Endothelial cell of umbilical vein (primary cell): ENCODE measurements around the gene OTOGL. TPM values are rescaled to one million over a fixed set of nuclear protein-coding genes. Genes with fewer than 3 reads are reported as not detected.

ENCODE experiments used
- BruUV-seq: library from RNA; stranded (reverse); fragments of 400-500 nt; replicated peaks from 2 replicates; lab custom pipeline; 2021; lab: Mats Ljungman, UMichigan
- CTCF ChIA-PET: fragments of 300-600, 350-600 bp; sonication (Branson Sonifier 250); formaldehyde crosslinking; loops from one replicate; lab custom pipeline; 2021; ENCODE audit warnings: antibody characterized with exemption, inconsistent platforms; lab: Charles Lee
- POLR2A ChIA-PET: fragments of 300-600, 350-600 bp; sonication (Branson Sonifier 250); formaldehyde crosslinking; loops from one replicate; lab custom pipeline; 2021; ENCODE audit warnings: antibody characterized with exemption, inconsistent platforms; lab: Charles Lee
- DNase-seq: peaks from one replicate; pipeline ENCODE4 v3.0.0-alpha.2; 2011; ENCODE audit warnings: low read depth, low spot score
- FAIRE-seq: peaks from 2 replicates; lab custom pipeline; 2011; peaks lifted over from hg19 to GRCh38; lab: Jason Lieb, UNC
- H2AFZ ChIP-seq: 2 replicates; pipeline ENCODE4 v1.6.0; 2012; ENCODE audit warnings: low read depth, low read length, control low read depth, inconsistent platforms
- H3K27ac ChIP-seq: 2 replicates; pipeline ENCODE4 v1.5.1; 2011; ENCODE audit warnings: low read depth, mild to moderate bottlenecking, control low read depth, low read length, moderate library complexity; ENCODE audit not compliant: insufficient read depth
- H3K27me3 ChIP-seq, 2 experiments: 2 replicates each; pipeline versions ENCODE4 v1.6.0 to v1.6.1; 2011; ENCODE audit warnings: low read length in 2 of 2, mixed read lengths in 1 of 2; ENCODE audit not compliant: control insufficient read depth in 2 of 2, insufficient read depth in 2 of 2
- H3K36me3 ChIP-seq, 2 experiments: 2 replicates in 1 of 2; 3 replicates in 1 of 2; pipeline ENCODE4 v1.5.1; 2011; ENCODE audit warnings: low read length in 2 of 2, mild to moderate bottlenecking in 1 of 2, moderate library complexity in 1 of 2; ENCODE audit not compliant: control insufficient read depth in 2 of 2, insufficient read depth in 2 of 2; ENCODE audit errors: extremely low read depth in 1 of 2
- H3K4me1 ChIP-seq: 3 replicates; pipeline ENCODE4 v1.5.1; 2011; ENCODE audit warnings: mild to moderate bottlenecking, low read length; ENCODE audit not compliant: control insufficient read depth, insufficient read depth; ENCODE audit errors: extremely low read depth
- H3K4me2 ChIP-seq: 2 replicates; pipeline ENCODE4 v1.6.1; 2011; ENCODE audit warnings: low read length, control low read depth, mixed read lengths; ENCODE audit not compliant: insufficient read depth
- H3K4me3 ChIP-seq, 3 experiments: fragments of 200-600 bp in 1 of 3; sonication (generic), shearing (Covaris generic) in 1 of 3; replicated peaks in 1 of 3; 2 replicates each; pipeline ENCODE4 v1.5.1; 2011 to 2016; ENCODE audit warnings: control low read depth in 3 of 3, low read length in 3 of 3, mild to moderate bottlenecking in 2 of 3, inconsistent platforms in 1 of 3, low read depth in 1 of 3, moderate library complexity in 1 of 3; ENCODE audit not compliant: insufficient read depth in 1 of 3
- H3K79me2 ChIP-seq: 2 replicates; pipeline ENCODE4 v1.6.0; 2012; ENCODE audit warnings: low read length, inconsistent platforms; ENCODE audit not compliant: control insufficient read depth, insufficient read depth
- H3K9ac ChIP-seq: replicated peaks from 2 replicates; pipeline ENCODE3; 2011; ENCODE audit warnings: low read length, control low read depth; ENCODE audit not compliant: insufficient read depth; ENCODE audit errors: extremely low read depth
- H3K9me1 ChIP-seq: replicated peaks from 3 replicates; pipeline ENCODE4 v1.6.0; 2011; ENCODE audit warnings: mild to moderate bottlenecking, low read length; ENCODE audit not compliant: control insufficient read depth, insufficient read depth; ENCODE audit errors: extremely low read depth
- H3K9me3 ChIP-seq: replicated peaks from 2 replicates; pipeline ENCODE4 v1.5.1; 2012; ENCODE audit warnings: low read length, inconsistent platforms; ENCODE audit not compliant: control insufficient read depth, insufficient read depth
- H4K20me1 ChIP-seq: replicated peaks from 2 replicates; pipeline ENCODE3; 2011; ENCODE audit warnings: mild to moderate bottlenecking, low read length; ENCODE audit not compliant: control insufficient read depth, insufficient read depth; ENCODE audit errors: extremely low read depth
- CTCF ChIP-seq, 2 donors: IDR thresholded peaks; 1 replicate in 1 of 2; 2 replicates in 1 of 2; pipeline ENCODE4 v1.5.1; 2011; ENCODE audit warnings: low read length in 2 of 2, mild to moderate bottlenecking in 2 of 2, moderate library complexity in 2 of 2, control low read depth in 1 of 2, inconsistent platforms in 1 of 2, low read depth in 1 of 2; ENCODE audit not compliant: insufficient read depth in 1 of 2; ENCODE audit errors: extremely low read depth in 1 of 2
- EZH2 ChIP-seq: IDR thresholded peaks from 2 replicates; pipeline ENCODE4 v1.6.1; 2012; ENCODE audit warnings: borderline replicate concordance, low read depth, mild to moderate bottlenecking, moderate library complexity, low read length, inconsistent platforms; ENCODE audit not compliant: severe bottlenecking
- FOS ChIP-seq: IDR thresholded peaks from 2 replicates; pipeline ENCODE4 v1.6.1; 2011; ENCODE audit warnings: mild to moderate bottlenecking, low read length, moderate library complexity, borderline replicate concordance; ENCODE audit not compliant: insufficient read depth
- GATA2 ChIP-seq: IDR thresholded peaks from 2 replicates; pipeline ENCODE4 v1.7.0; 2011; ENCODE audit warnings: low read depth, mild to moderate bottlenecking, moderate library complexity, mixed read lengths, low read length; ENCODE audit not compliant: insufficient read length, insufficient read depth
- JUN ChIP-seq: IDR thresholded peaks from 2 replicates; pipeline ENCODE4 v1.6.1; 2011; ENCODE audit warnings: borderline replicate concordance, low read depth; ENCODE audit not compliant: insufficient read length, insufficient read depth
- MAX ChIP-seq: IDR thresholded peaks from 2 replicates; pipeline ENCODE4 v1.6.1; 2011; ENCODE audit not compliant: insufficient read depth, insufficient read length
- MYC ChIP-seq: IDR thresholded peaks from one replicate; pipeline ENCODE4 v1.6.1; 2011; ENCODE audit warnings: mild to moderate bottlenecking, low read depth, low read length
- POLR2AphosphoS5 ChIP-seq: IDR thresholded peaks from 2 replicates; pipeline ENCODE4 v1.6.1; 2012; ENCODE audit warnings: low read depth, mild to moderate bottlenecking, control low read depth, low read length, moderate library complexity; ENCODE audit not compliant: insufficient read depth
- dilution Hi-C: fragments of 300-500 bp; cut with MboI; formaldehyde crosslinking; loops from one replicate; pipeline ENCODE4 v1.15.0; 2019; ENCODE audit warnings: low sequenced_read_pairs; ENCODE audit not compliant: extremely low pct_ligation_motif_present
- intact Hi-C: fragments of 100-400 bp; cut with micrococcal nuclease; formaldehyde crosslinking; loops from one replicate; pipeline ENCODE4 v1.10.0; 2022
- polyA plus RNA-seq, 4 experiments: library from polyadenylated mRNA; depleted of rRNA in 3 of 4; stranded (reverse) in 3 of 4; unstranded in 1 of 4; fragments of >200 nt; gene quantifications; 2 replicates each; pipeline versions ENCODE4 v1.2.1 to v1.2.3, GENCODE V29; 2011 to 2012; ENCODE audit warnings: missing spikeins in 1 of 4
- total RNA-seq: library from RNA; stranded (reverse); gene quantifications from 2 replicates; pipeline ENCODE4 v1.2.3, GENCODE V29; 2021

Gene OTOGL
- total and polyA plus RNA-seq, 2 donors (not counting 3 experiments of a cell fraction or from before 2014, with no cell fraction given): 1.4 to 2.0 TPM

GRCh38 chr12:80400571-80400991 lies 301.2 kb downstream of the OTOGL start:
- H3K9me1 ChIP-seq: no peaks in the 10 kb centered on the region
- intact Hi-C loops: loop anchor here (1.0 to 10.0 kb wide), 2 partner anchors 334 to 996 kb away; no protein-coding TSS in a partner anchor
- dilution Hi-C loops: no loop called here
- H3K27me3 ChIP-seq: no peaks in the 10 kb centered on the region
- H3K36me3 ChIP-seq: no peaks in the 10 kb centered on the region
- FAIRE-seq (no peak), DNase-seq (peak; percentile 26)
- ChIA-PET POLR2A (no interaction called here), CTCF (interaction anchor here (0.6 to 1.4 kb wide), 6 partner anchors 10 to 372 kb away, joined by 3 to 6 read pairs (median 4); no protein-coding TSS in a partner anchor)
- H3K79me2 ChIP-seq: no peaks in the 10 kb centered on the region
- H3K4me3 ChIP-seq: peak overlapping the region; percentile 6 to 48 (median 33)
- H3K9me3 ChIP-seq: no peaks in the 10 kb centered on the region
- no TSS peak for BruUV-seq
- H3K4me1 ChIP-seq: no peaks in the 10 kb centered on the region
- peak overlapping the region; percentile 79 for H2AFZ ChIP-seq
- no peak overlapping the region for H3K9ac ChIP-seq
- peak overlapping the region; percentile 71 for H3K4me2 ChIP-seq
- no peak for TF ChIP-seq CTCF (IDR thresholded peaks at IDR 0.05; ENCODE audit: extremely low read depth in 1 of 2, insufficient read depth in 1 of 2, low read depth in 1 of 2, low read length in 2 of 2)
- TF ChIP-seq MAX: no peak
- no peak for TF ChIP-seq FOS
- no peak for TF ChIP-seq JUN
- no peak for TF ChIP-seq POLR2AphosphoS5
- no peak for TF ChIP-seq GATA2
- TF ChIP-seq MYC: no peak
- TF ChIP-seq EZH2: no peak
- H4K20me1 ChIP-seq: no peaks in the 10 kb centered on the region
- no peak overlapping the region for H3K27ac ChIP-seq
